MCF 10A (cell line): ENCODE data around the gene LIN54. TPM values are rescaled to one million over a fixed set of nuclear protein-coding genes. Genes with fewer than 3 reads are reported as not detected.

Experiments used
- BruUV-seq: library from RNA; stranded (reverse); fragments of 400-500 nt; replicated peaks from 2 replicates; lab custom pipeline; 2021; lab: Mats Ljungman, UMichigan
- CTCF ChIA-PET: fragments of 300-600 bp; sonication (Branson Sonifier 250); formaldehyde crosslinking; extraction: SDS; loops from one replicate; lab custom pipeline; 2021; ENCODE audit warnings: antibody characterized with exemption, inconsistent platforms; lab: Yijun Ruan, JAX
- POLR2A ChIA-PET: fragments of 300-600, 350-650 bp; sonication (Branson Sonifier 250); formaldehyde crosslinking; extraction: SDS; loops from one replicate; lab custom pipeline; 2020; ENCODE audit warnings: antibody characterized with exemption, inconsistent platforms; lab: Yijun Ruan, JAX
- DNase-seq: peaks from one replicate; pipeline ENCODE4 v3.0.0-alpha.2; 2018; ENCODE audit not compliant: unreplicated experiment
- H3K27ac Mint-ChIP-seq: one replicate; pipeline ENCODE4 v1.8.0; 2022; ENCODE audit warnings: mild to moderate bottlenecking, low read depth, mixed read lengths; ENCODE audit not compliant: unreplicated experiment
- H3K27me3 Mint-ChIP-seq: one replicate; pipeline ENCODE4 v1.8.0; 2022; ENCODE audit warnings: mixed read lengths; ENCODE audit not compliant: insufficient read depth, unreplicated experiment
- H3K36me3 Mint-ChIP-seq: one replicate; pipeline ENCODE4 v1.8.0; 2022; ENCODE audit warnings: mild to moderate bottlenecking, moderate library complexity, mixed read lengths; ENCODE audit not compliant: insufficient read depth, unreplicated experiment
- H3K4me1 Mint-ChIP-seq: one replicate; pipeline ENCODE4 v1.8.0; 2022; ENCODE audit warnings: mixed read lengths; ENCODE audit not compliant: insufficient read depth, unreplicated experiment
- H3K4me3 Mint-ChIP-seq: one replicate; pipeline ENCODE4 v1.8.0; 2022; ENCODE audit warnings: mild to moderate bottlenecking, moderate library complexity, mixed read lengths; ENCODE audit not compliant: unreplicated experiment
- H3K9me3 Mint-ChIP-seq: one replicate; pipeline ENCODE4 v1.8.0; 2022; ENCODE audit warnings: mixed read lengths; ENCODE audit not compliant: unreplicated experiment
- CTCF ChIP-seq: fragments of 200-600 bp; IDR thresholded peaks from one replicate; pipeline ENCODE4 v1.8.0; 2022; ENCODE audit warnings: antibody characterized with exemption, mild to moderate bottlenecking; ENCODE audit not compliant: unreplicated experiment
- intact Hi-C: fragments of 100-400 bp; cut with micrococcal nuclease; formaldehyde crosslinking; loops from 2 replicates; pipeline ENCODE4 v1.14.1; 2022
- total RNA-seq: library from RNA; stranded (reverse); gene quantifications from 2 replicates; pipeline ENCODE4 v1.2.3, GENCODE V29; 2022

Gene LIN54
- total RNA-seq, 1 experiment from 2014 or later, result 16.0 TPM

- no TSS peak for BruUV-seq
- TF ChIP-seq CTCF, result no peak
- POLR2A ChIA-PET, result no interaction called here
- H3K27me3 Mint-ChIP-seq, result no peaks in the 10 kb centered on the region
- no peak for DNase-seq
- intact Hi-C loops, result no loop called here
- H3K4me3 Mint-ChIP-seq, result no peak overlapping the region
- no peaks in the 10 kb centered on the region for H3K9me3 Mint-ChIP-seq
- CTCF ChIA-PET, result no interaction called here
- no peaks in the 10 kb centered on the region for H3K4me1 Mint-ChIP-seq
- H3K27ac Mint-ChIP-seq, result no peak overlapping the region
- H3K36me3 Mint-ChIP-seq, result peaks cover 35% of the 10 kb centered on the region
These were observed 44.9 kb downstream of the LIN54 start for GRCh38 chr4:82965763-82966162.

GRCh38 chr4:82957045-82957444, 53.6 kb downstream of the LIN54 start:
- Mint-ChIP-seq H3K4me3 (no peak overlapping the region), H3K27me3 (no peaks in the 10 kb centered on the region), H3K4me1 (no peaks in the 10 kb centered on the region), H3K27ac (no peak overlapping the region), H3K36me3 (peaks cover 25% of the 10 kb centered on the region), H3K9me3 (no peaks in the 10 kb centered on the region)
- intact Hi-C loops, result no loop called here
- ChIA-PET CTCF (no interaction called here), POLR2A (interaction anchor here (0.9 kb wide), 1 partner anchor 562 kb away, joined by 3 read pairs; no protein-coding TSS in a partner anchor)
- no peak for DNase-seq
- no TSS peak for BruUV-seq
- TF ChIP-seq CTCF, result no peak

- no peak overlapping the region for H3K27ac Mint-ChIP-seq
- no peaks in the 10 kb centered on the region for H3K9me3 Mint-ChIP-seq
- intact Hi-C loops, result no loop called here
- ChIA-PET POLR2A (no interaction called here), CTCF (no interaction called here)
- no peaks in the 10 kb centered on the region for H3K27me3 Mint-ChIP-seq
- no TSS peak for BruUV-seq
- no peak for DNase-seq
- peaks cover 13% of the 10 kb centered on the region for H3K36me3 Mint-ChIP-seq
- no peak overlapping the region for H3K4me3 Mint-ChIP-seq
- TF ChIP-seq CTCF, result no peak
- H3K4me1 Mint-ChIP-seq, result peaks cover under 1% of the 10 kb centered on the region
These were observed 56.4 kb downstream of the LIN54 start for GRCh38 chr4:82954212-82954611.

- intact Hi-C loops, result no loop called here
- no peak for DNase-seq
- Mint-ChIP-seq H3K4me3 (no peak overlapping the region), H3K36me3 (peaks cover 13% of the 10 kb centered on the region), H3K27me3 (no peaks in the 10 kb centered on the region), H3K9me3 (no peaks in the 10 kb centered on the region), H3K4me1 (peaks cover 10% of the 10 kb centered on the region), H3K27ac (no peak overlapping the region)
- no TSS peak for BruUV-seq
- ChIA-PET POLR2A (interaction anchor here (1.2 kb wide), 2 partner anchors 12 to 51 kb away, joined by 3 to 4 read pairs; no protein-coding TSS in a partner anchor), CTCF (no interaction called here)
- TF ChIP-seq CTCF, result no peak
These were observed 59.4 kb downstream of the LIN54 start for GRCh38 chr4:82951196-82951595.
